Large intestine (tissue), 3 donors: Measurements from ENCODE around the gene PEA15. TPM values are rescaled to one million over a fixed set of nuclear protein-coding genes. Genes with fewer than 3 reads are reported as not detected.

Experiments used
- DNase-seq, 2 donors: peaks; one replicate each; pipeline versions ENCODE4 v3.0.0 to v3.0.0-alpha.2; 2013
- H3K27ac ChIP-seq: one replicate; pipeline ENCODE4 v1.5.1; 2013; ENCODE audit warnings: low read length
- H3K27me3 ChIP-seq: 2 replicates; pipeline ENCODE4 v1.6.1; 2013; ENCODE audit warnings: low read length; ENCODE audit not compliant: control insufficient read depth, insufficient read depth
- H3K36me3 ChIP-seq: 2 replicates; pipeline ENCODE4 v1.6.1; 2013; ENCODE audit warnings: low read length; ENCODE audit not compliant: control insufficient read depth, insufficient read depth
- H3K4me1 ChIP-seq: one replicate; pipeline ENCODE4 v1.6.1; 2013; ENCODE audit warnings: low read length; ENCODE audit not compliant: control insufficient read depth, insufficient read depth
- H3K4me3 ChIP-seq: one replicate; pipeline ENCODE4 v1.5.1; 2013; ENCODE audit warnings: low read length
- H3K9me3 ChIP-seq: one replicate; pipeline ENCODE4 v1.6.1; 2013; ENCODE audit warnings: mild to moderate bottlenecking, low read depth, low read length, moderate library complexity; ENCODE audit not compliant: control insufficient read depth
- WGBS: methylation state at CpG from one replicate; pipeline ENCODE4 v1.1.5; 2013; ENCODE audit warnings: low lambda C conversion rate; ENCODE audit not compliant: insufficient coverage; 5-methylcytosine and 5-hydroxymethylcytosine counted together
- polyA plus RNA-seq: library from polyadenylated mRNA; unstranded; fragments of 120-200 nt; gene quantifications from one replicate; pipeline ENCODE4 v1.2.1, GENCODE V29; 2013

Gene PEA15
- polyA plus RNA-seq, 1 donor: 74.8 TPM

DNA sequence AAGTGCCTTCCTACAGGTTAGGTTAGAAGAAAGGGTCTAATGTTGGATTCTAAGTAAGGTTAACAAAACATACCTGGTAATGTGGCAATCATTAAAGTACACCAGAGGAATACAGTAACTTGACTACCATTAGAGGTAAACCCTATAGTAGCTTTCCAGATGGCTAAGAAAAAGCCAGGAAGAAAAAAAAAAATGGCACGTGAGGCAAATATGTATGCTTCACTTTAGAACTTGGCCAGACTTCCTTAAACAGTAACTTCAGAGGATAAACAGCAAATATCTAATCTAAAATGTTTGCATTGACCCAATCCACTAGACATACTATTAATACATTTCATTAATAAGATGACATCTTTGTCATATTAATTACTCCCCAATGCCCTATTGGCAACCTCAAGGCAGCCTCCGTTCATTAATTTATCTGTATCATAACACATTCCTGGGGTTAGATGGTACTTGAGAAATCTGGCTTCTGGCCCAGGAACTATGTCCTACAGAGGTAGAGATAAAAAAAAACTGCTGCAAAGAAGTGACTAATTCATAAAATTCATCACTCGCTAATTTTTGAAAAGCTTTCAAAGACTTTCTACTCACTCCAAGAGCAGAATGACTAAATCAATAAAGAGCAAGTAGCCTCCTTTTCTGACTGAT lies 51.3 kb downstream of the PEA15 start:
- Histone ChIP-seq H3K27me3 (no peaks in the 10 kb centered on the region), H3K4me3 (no peak overlapping the region), H3K27ac (no peak overlapping the region), H3K4me1 (peaks cover 14% of the 10 kb centered on the region), H3K9me3 (no peaks in the 10 kb centered on the region), H3K36me3 (peaks cover 5% of the 10 kb centered on the region)
- DNase-seq: no peak
- 100% methylated on average over 1 of the region's 3 CpGs for WGBS

DNA sequence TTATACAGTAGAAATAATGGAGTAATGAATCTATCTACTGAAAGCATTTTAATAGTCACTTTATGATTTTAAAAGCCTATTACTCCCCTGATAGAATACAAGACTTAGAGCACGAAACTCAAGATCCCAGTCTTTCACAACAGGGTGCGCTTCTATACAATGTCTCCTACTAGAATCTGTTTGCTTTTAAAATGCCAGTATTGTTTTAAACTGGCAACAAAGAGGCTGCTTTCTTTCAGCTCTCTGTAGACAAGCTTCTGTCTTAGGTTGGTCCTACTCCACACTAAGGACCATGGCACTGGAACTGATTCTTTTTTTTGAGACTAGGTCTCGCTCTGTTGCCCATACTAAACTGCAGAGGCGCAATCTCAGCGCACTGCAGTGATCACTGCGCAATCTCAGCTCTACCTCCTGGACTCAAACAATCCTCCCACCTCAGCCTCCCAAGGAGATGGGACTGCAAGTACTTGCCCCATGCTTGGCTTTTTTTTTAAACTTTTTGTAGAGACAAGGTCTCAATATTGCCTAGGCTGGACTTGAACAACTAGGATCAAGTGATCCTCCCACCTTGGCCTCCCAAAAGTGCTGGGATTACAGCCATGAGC lies 52.3 kb downstream of the PEA15 start:
- H3K27ac ChIP-seq: no peak overlapping the region

DNA sequence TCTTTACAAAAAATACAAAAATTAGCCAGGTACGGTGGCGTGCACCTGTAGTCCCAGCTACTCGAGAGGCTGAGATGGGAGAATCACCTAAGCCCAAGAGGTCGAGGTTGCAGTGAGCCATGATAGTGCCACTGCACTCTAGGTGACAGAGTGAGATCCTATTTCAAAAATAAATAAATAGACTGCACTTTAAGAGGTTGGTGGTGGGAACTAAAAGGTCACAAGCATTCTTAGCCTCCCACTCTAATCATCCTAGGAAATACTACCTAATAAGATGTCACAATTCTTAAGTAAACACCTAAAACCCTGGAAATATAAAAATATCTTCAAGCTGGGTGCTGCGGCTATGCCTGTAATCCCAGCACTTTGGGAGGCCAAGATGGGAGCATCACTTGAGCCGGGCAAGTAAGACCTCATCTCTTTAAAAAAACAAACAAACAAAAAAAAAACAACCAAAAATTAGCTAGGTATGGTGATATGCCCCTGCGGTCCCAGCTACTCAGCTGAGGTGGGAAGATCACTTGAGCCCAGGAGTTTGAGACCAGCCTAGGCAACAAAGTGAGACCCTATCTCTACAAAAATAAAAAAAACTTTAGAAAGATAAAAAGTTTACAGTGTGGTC lies 53.1 kb downstream of the PEA15 start:
- H3K36me3 ChIP-seq: peaks cover 5% of the 10 kb centered on the region
- no peaks in the 10 kb centered on the region for H3K27me3 ChIP-seq
- no peaks in the 10 kb centered on the region for H3K9me3 ChIP-seq
- no CpG with 5 or more reads among the region's 7 CpGs for WGBS
- H3K27ac ChIP-seq: no peak overlapping the region
- H3K4me1 ChIP-seq: peaks cover 16% of the 10 kb centered on the region
- DNase-seq: no peak
- H3K4me3 ChIP-seq: no peak overlapping the region

More for the DNA sequence above, 52.3 kb downstream of the PEA15 start:
- Histone ChIP-seq H3K27me3 (no peaks in the 10 kb centered on the region), H3K9me3 (no peaks in the 10 kb centered on the region), H3K36me3 (peaks cover 5% of the 10 kb centered on the region), H3K4me1 (peaks cover 14% of the 10 kb centered on the region), H3K4me3 (no peak overlapping the region)
- DNase-seq: no peak
- 100% methylated on average over 1 of the region's 6 CpGs for WGBS

DNA sequence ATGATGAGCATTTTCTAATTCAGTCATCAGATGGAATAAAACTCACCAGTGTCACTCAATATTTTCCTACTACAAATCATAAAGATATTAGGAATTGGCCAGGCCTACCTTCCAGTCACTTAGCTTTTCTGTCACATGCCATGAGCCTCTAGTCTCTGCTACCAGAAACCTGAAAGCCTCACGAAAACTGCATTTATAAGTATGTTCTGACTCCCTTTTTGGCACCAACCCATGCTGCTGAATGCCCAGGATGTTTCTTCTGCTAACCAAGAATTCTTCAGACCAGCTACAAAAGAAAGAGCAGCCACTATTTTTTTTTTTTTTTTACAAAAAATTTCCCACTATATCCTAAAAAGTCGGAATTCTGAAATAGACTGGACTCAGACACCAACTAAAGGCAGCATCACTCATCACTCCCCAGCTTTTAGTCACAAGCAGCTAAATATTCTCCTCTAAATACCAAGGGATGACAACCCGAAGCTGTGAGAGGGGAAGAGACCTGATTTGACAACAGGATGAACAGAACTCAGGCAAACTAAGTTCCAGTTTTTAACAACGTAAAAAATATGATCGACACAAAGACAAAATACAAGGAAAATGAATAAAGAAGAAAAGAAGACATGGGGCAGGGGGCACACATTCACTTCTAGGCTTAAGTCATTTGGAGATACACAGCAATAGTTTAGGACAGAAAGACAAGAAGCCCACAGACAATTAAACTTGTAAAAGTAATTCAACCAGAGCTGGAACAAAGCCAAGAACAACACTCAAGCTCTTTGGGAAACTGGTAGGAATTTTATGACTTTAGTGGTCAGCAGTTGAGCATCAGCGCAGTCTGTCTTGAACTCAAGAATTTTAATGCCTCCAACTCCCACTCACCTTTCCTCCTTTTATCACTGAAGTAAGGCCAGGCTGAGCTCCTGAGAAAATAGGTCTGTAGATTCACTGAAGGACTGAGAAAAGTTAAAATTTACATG lies 55.5 kb downstream of the PEA15 start:
- Histone ChIP-seq H3K36me3 (peaks cover 3% of the 10 kb centered on the region), H3K27ac (peak overlapping the region; percentile 97), H3K4me3 (peak overlapping the region; percentile 88), H3K27me3 (no peaks in the 10 kb centered on the region), H3K9me3 (no peaks in the 10 kb centered on the region), H3K4me1 (peaks cover 21% of the 10 kb centered on the region)
- DNase-seq: peak; percentile 45 to 67
- 44% methylated on average over 3 of the region's 6 CpGs for WGBS

DNA sequence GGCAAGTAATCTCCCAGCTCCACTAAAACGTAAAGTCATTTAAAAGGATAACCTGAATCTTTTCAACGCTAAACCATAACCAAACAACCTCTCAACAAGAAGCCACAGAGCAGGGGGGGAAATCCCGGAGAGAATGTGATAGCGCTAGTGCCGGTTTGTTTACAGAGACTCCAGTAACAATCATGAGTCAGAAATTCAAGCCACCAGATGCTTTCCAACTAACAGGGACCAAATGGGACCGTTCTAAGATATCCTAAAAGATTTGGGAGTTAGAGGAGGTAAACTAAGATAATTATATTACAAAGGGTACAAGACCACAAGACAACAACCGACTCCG lies 56.3 kb downstream of the PEA15 start:
- 0% methylated on average over 3 of the region's 8 CpGs for WGBS
- no peaks in the 10 kb centered on the region for H3K27me3 ChIP-seq
- peak; percentile 54 to 82 for DNase-seq
- H3K9me3 ChIP-seq: no peaks in the 10 kb centered on the region
- peaks cover 21% of the 10 kb centered on the region for H3K4me1 ChIP-seq
- peaks cover 3% of the 10 kb centered on the region for H3K36me3 ChIP-seq
- peak overlapping the region; percentile 88 for H3K4me3 ChIP-seq
- peak overlapping the region; percentile 97 for H3K27ac ChIP-seq

DNA sequence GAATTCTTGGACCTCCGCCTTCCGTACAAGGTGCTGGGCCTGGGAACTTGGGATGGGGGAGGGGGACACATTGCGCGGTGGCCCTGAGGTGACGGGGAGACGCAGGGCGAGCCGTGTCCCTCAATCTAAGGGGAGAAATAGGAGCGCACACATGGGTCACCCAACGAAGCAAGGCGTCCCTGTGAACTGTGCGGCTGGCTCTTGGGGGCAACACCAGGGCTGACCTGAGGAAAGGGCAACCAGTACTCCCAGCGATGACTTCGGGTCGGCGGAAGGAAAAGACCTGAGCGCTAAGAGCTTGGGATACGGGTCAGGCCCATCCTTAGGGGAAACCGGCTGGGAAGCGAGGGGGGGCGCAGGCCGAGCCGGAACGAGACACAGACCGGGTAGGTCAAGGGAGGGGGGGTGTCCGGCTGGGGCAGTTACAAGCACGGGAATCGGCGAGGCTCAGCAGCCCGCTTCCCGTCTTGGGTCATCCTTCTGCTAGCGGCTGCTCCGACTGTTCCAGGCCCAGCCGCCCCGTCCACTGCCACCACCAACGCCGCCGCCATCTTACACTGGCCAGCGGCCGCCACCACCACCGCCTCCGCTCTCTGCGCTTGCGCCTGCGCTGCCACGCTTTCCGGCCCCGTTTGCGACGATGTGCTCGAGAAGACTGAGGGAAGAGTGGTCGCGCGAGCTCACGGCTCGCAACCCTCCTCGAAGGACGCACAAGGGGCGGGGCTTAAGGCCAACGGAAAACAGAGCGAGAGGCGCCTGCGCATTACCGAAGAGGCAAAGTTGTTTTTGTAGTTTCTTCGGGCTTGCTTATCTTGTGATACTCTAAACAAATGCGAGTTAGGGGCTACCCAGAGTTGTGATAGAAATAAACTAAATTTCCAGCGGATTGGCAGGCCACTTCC lies 57.0 kb downstream of the PEA15 start, which contains the start of gene DCAF8:
TSS of gene DCAF8 (minus strand) at position 657 of the 902 bp plus-strand sequence. CDS start 18,541 bp downstream, outside the sequence.
- peaks cover 21% of the 10 kb centered on the region for H3K4me1 ChIP-seq
- peaks cover 3% of the 10 kb centered on the region for H3K36me3 ChIP-seq
- H3K4me3 ChIP-seq: peak within 1 kb of the TSS; percentile 88
- H3K9me3 ChIP-seq: no peaks in the 10 kb centered on the region
- WGBS: 0% methylated on average over 1 of the region's 67 CpGs
- peak; percentile 99 for DNase-seq
- peak within 1 kb of the TSS; percentile 97 for H3K27ac ChIP-seq
- H3K27me3 ChIP-seq: no peaks in the 10 kb centered on the region

DNA sequence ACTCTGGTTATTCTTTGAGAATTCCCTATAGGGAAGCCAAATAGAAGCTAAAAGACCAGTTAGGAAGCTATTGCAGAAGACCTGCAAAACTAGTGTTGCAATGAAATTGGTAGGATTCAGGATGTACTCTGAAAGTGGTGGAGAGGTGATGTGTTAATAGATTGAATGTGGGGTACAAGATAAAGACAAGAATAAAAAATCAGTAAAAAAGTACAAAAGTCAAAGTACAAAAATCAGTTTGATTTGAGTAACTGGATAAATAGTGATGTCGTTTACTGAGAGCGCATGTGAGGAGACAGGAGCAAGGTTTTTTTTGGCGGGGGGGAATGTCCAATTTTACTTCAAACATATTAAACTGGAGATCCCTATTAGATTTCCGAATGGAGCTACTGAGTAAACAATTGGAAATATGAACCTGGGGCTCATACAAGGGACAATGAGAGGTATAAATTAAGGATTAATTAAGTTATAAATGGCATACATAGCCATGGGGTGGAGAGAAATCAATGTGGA lies 59.7 kb downstream of the PEA15 start:
- no peaks in the 10 kb centered on the region for H3K36me3 ChIP-seq
- H3K27ac ChIP-seq: no peak overlapping the region
- no peak for DNase-seq
- peaks cover 19% of the 10 kb centered on the region for H3K4me1 ChIP-seq
- no peaks in the 10 kb centered on the region for H3K27me3 ChIP-seq
- H3K9me3 ChIP-seq: no peaks in the 10 kb centered on the region
- no peak overlapping the region for H3K4me3 ChIP-seq
- 61% methylated on average over 2 of the region's 4 CpGs for WGBS
